ENCODE results near the gene GALNT10.

GALNT10 gene

GRCh38 chr5:154203798-154204578 lies 13.5 kb downstream of the GALNT10 start:
- no peak for DNase-seq

GRCh38 chr5:154205441-154206117 lies 15.0 kb downstream of the GALNT10 start:
- no peak for DNase-seq

- DNase-seq, result no peak
Observed at GRCh38 chr5:154206311-154206710, 15.8 kb downstream of the GALNT10 start.

- DNase-seq, result no peak
Observed at GRCh38 chr5:154207204-154207603, 16.7 kb downstream of the GALNT10 start.

- DNase-seq, result no peak
Observed at GRCh38 chr5:154209591-154210081, 19.1 kb downstream of the GALNT10 start.

- no peak for DNase-seq
Observed at GRCh38 chr5:154210163-154210562, 19.6 kb downstream of the GALNT10 start.

- no peak for DNase-seq
Observed at GRCh38 chr5:154211641-154212390, 21.3 kb downstream of the GALNT10 start.

- DNase-seq, result no peak
Observed at GRCh38 chr5:154213592-154213991, 23.1 kb downstream of the GALNT10 start.

- no peak for DNase-seq
Observed at GRCh38 chr5:154214371-154215106, 24.0 kb downstream of the GALNT10 start.

GRCh38 chr5:154215571-154216325 lies 25.2 kb downstream of the GALNT10 start:
- no peak for DNase-seq

- DNase-seq, result no peak
Observed at GRCh38 chr5:154217462-154217861, 26.9 kb downstream of the GALNT10 start.

GRCh38 chr5:154218786-154219185 lies 28.3 kb downstream of the GALNT10 start:
- DNase-seq, result no peak

- no peak for DNase-seq
Observed at GRCh38 chr5:154220625-154221024, 30.1 kb downstream of the GALNT10 start.

GRCh38 chr5:154221371-154221896 lies 30.9 kb downstream of the GALNT10 start:
- no peak for DNase-seq

- no peak for DNase-seq
Observed at GRCh38 chr5:154222414-154222813, 31.9 kb downstream of the GALNT10 start.

- DNase-seq, result no peak
Observed at GRCh38 chr5:154223320-154223719, 32.8 kb downstream of the GALNT10 start.

GRCh38 chr5:154227090-154227489 lies 36.6 kb downstream of the GALNT10 start:
- no peak for DNase-seq

- no peak for DNase-seq
Observed at GRCh38 chr5:154228696-154229095, 38.2 kb downstream of the GALNT10 start.

GRCh38 chr5:154230526-154230925 lies 40.0 kb downstream of the GALNT10 start:
- DNase-seq, result no peak

- no peak for DNase-seq
Observed at GRCh38 chr5:154234551-154234950, 44.0 kb downstream of the GALNT10 start.

- no peak for DNase-seq
Observed at GRCh38 chr5:154236011-154236410, 45.5 kb downstream of the GALNT10 start.

All from midbrain (tissue), 1 donor.